Lower lobe of right lung (tissue), 2 donors: ENCODE measurements around the gene LGALS9B. TPM values are rescaled to one million over a fixed set of nuclear protein-coding genes. Genes with fewer than 3 reads are reported as not detected.
"Not testable (repeated sequence)": the region's sequence is repeated elsewhere in the genome, so short reads cannot be mapped to it uniquely, and the experiment has no call there.

Source experiments
- ATAC-seq, 2 donors: fragments of 200-7000 bp; cut with Tn5 transposase; one replicate each; pipeline ENCODE4 v1.9.1; 2020 to 2022; ENCODE audit warnings: mild to moderate bottlenecking in 2 of 2, moderate library complexity in 2 of 2
- DNase-seq: peaks from one replicate; pipeline ENCODE4 v3.0.0-alpha.2; 2020
- H3K27ac ChIP-seq: fragments of 200-600 bp; one replicate; pipeline ENCODE4 v1.8.0; 2022
- H3K27me3 ChIP-seq: fragments of 200-600 bp; one replicate; pipeline ENCODE4 v1.8.0; 2022; ENCODE audit warnings: low read depth
- H3K36me3 ChIP-seq: fragments of 200-600 bp; one replicate; pipeline ENCODE4 v1.8.0; 2022; ENCODE audit warnings: mild to moderate bottlenecking
- H3K4me1 ChIP-seq: fragments of 200-600 bp; one replicate; pipeline ENCODE4 v1.8.0; 2022
- H3K4me3 ChIP-seq: fragments of 200-600 bp; one replicate; pipeline ENCODE4 v1.8.0; 2022; ENCODE audit warnings: mild to moderate bottlenecking
- H3K9me3 ChIP-seq: fragments of 200-600 bp; one replicate; pipeline ENCODE4 v1.8.0; 2022
- intact Hi-C: fragments of 100-400 bp; cut with DNase I; formaldehyde crosslinking; loops from one replicate; pipeline ENCODE4 v1.11.0; 2022
- long read RNA-seq: library from polyadenylated mRNA; unstranded; transcript quantifications from one replicate; pipeline ENCODE4 v2.0.0, GENCODE V29; 2021
- total RNA-seq: library from RNA; stranded (reverse); fragmentation: NEBNext Ultra II Directional; extraction: Animal tissue kit (Norgen Biotek cat#: 25700); gene quantifications from one replicate; pipeline ENCODE4 v1.2.1, GENCODE V29; 2021
- donor health status: DM: no; HTN: yes; CAD: no; lungs with severe emphysema.

Gene LGALS9B
- not detected for total RNA-seq
- long read RNA-seq: 0 reads

- H3K36me3 ChIP-seq, H3K27me3 ChIP-seq, DNase-seq, H3K27ac ChIP-seq, H3K4me1 ChIP-seq, intact Hi-C loops, H3K4me3 ChIP-seq, H3K9me3 ChIP-seq: not testable (repeated sequence)
- peak; percentile 62 to 69 for ATAC-seq
Measured at GRCh38 chr17:20467447-20467846, at the start of gene LGALS9B. Gene LGALS9B, minus strand, starts transcription at chr17:20467539. Its CDS starts 69 bp downstream, at chr17:20467470.

- DNase-seq, H3K36me3 ChIP-seq, intact Hi-C loops, H3K4me1 ChIP-seq, H3K9me3 ChIP-seq, H3K4me3 ChIP-seq, H3K27ac ChIP-seq, H3K27me3 ChIP-seq, ATAC-seq: not testable (repeated sequence)
Measured at GRCh38 chr17:20516986-20517385, 49.6 kb upstream of the LGALS9B start.

GRCh38 chr17:20515099-20515498, 47.8 kb upstream of the LGALS9B start:
- H3K4me1 ChIP-seq, H3K27me3 ChIP-seq, H3K4me3 ChIP-seq, DNase-seq, intact Hi-C loops, H3K36me3 ChIP-seq, H3K27ac ChIP-seq, ATAC-seq, H3K9me3 ChIP-seq: not testable (repeated sequence)

DNA sequence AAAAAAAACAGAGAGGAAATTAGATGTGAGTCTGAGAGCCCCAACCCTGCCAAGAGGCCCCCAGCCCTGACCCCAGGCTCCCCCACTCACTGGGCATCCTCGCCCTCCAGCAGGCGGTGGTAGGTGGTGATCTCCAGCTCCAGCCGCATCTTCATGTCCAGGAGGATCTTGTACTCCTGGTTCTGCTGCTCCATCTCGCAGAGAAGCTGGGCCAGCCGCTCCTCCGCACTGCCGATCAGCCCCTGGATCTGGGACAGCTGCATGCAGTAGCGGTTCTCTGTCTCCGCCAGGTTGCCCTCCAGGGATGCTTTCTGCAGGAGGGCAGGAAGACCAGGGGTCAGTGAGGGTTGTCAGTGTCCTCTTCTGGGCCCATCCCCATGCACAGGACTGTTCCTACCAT, 46.2 kb upstream of the LGALS9B start:
- H3K4me3 ChIP-seq, intact Hi-C loops, DNase-seq, H3K4me1 ChIP-seq, H3K27me3 ChIP-seq, H3K27ac ChIP-seq, ATAC-seq, H3K9me3 ChIP-seq, H3K36me3 ChIP-seq: not testable (repeated sequence)

DNA sequence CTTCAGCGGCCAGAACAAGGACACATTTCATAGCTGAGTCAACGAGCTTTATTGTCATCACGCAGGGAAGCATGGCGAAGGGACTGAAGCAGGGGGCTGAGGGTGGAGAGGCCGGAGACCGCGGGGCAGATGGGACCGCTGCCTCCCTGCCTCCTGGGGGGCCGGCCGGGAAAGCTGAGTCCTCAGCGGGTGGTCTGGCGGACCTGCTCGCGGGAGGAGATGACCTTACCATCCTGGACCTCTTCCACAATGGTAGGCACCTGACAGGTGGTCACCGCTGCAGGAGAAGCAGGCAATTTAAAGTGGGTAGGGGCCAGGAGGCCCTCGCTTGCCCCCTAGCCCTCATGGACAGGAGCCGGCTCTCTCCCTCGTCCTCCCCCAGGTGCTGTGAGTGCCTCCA, 45.0 kb upstream of the LGALS9B start:
- H3K4me1 ChIP-seq, intact Hi-C loops, DNase-seq, H3K27ac ChIP-seq, H3K27me3 ChIP-seq, H3K4me3 ChIP-seq, H3K9me3 ChIP-seq, H3K36me3 ChIP-seq: not testable (repeated sequence)
- ATAC-seq: peak in 1 of 2 donors; percentile 51

DNA sequence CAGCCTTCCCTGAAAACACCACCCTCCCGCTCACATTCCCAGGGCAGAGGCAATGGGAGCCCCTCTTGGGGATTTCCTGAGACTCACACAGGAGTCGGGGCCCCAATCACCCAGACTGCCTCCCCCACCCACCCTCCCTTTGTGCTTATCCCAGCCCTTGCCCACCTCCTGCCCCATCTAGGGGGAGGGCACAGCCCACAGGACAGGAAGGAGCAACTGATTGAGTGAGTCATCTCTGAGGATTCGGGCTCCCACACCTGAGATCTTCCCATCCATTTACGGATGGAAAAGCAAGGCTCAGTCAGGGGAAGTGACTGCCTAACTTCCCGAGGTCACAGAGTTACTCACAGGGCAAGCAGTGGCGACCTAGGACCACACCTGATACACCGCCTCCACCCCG, 44.4 kb upstream of the LGALS9B start:
- H3K27me3 ChIP-seq, H3K9me3 ChIP-seq, ATAC-seq, H3K4me1 ChIP-seq, H3K4me3 ChIP-seq, H3K27ac ChIP-seq, intact Hi-C loops, DNase-seq, H3K36me3 ChIP-seq: not testable (repeated sequence)

DNA sequence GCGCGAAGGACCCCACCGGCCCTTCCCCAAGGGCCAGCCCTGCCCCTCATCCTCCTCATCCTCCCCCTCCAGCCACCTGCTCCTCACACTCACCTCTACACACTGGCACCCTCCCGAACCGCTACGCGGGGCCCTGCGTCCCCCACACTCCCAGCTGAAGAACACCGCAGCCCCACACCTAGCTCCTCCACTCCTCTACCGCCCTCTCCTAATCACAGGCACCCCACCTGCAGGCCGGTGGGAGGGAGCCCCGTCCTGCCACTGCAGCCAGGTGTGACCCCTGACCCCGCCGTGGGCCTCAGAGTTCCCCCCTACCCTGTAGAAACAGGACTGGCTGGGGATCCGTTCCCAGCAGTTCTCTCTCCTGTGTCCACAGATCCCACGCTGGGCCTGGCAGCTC, 38.0 kb upstream of the LGALS9B start:
- peak in 1 of 2 donors; percentile 28 for ATAC-seq
- intact Hi-C loops, H3K27ac ChIP-seq, H3K9me3 ChIP-seq, H3K4me3 ChIP-seq, H3K4me1 ChIP-seq, DNase-seq, H3K27me3 ChIP-seq, H3K36me3 ChIP-seq: not testable (repeated sequence)

DNA sequence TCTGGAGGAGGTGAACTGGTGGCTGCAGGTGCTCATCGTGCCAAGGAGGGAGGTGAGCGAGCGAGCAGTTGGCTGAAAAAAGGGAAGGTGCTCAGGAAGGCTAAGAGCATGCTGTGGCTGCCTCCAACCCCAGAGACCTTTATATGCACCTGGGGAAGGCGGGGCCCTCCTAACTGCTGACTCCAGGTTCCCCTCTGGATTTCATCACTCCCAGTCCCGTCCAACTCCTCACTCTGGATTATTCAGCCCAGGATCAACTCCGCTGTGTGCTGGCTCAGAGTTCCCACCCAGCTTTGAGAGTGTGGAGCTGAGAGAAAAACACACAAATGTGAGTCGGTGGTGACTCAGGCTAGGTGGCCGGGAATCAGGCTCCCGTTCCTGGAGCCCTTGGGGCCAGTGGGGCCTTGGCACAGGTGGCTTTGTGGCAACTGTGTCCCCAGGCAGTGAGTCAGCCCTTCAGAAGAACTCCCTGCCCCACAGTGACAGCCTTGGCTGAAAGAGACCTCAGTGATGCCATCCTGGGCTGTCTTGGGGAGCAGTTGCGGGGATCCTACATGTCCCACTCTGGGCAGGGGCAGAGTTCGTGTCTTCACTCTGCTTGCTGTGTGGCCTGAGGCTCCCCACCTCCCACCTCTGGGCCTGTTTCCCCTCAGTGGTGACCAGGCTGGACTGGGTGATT, 37.2 kb upstream of the LGALS9B start:
- peak; percentile 63 to 79 for ATAC-seq
- H3K36me3 ChIP-seq, H3K9me3 ChIP-seq, H3K4me1 ChIP-seq, H3K4me3 ChIP-seq, DNase-seq, intact Hi-C loops, H3K27ac ChIP-seq, H3K27me3 ChIP-seq: not testable (repeated sequence)

- DNase-seq, H3K27me3 ChIP-seq, H3K4me1 ChIP-seq, intact Hi-C loops, H3K4me3 ChIP-seq, H3K27ac ChIP-seq, ATAC-seq, H3K9me3 ChIP-seq, H3K36me3 ChIP-seq: not testable (repeated sequence)
Measured at GRCh38 chr17:20501896-20502295, 34.6 kb upstream of the LGALS9B start.

GRCh38 chr17:20500346-20500745, 33.0 kb upstream of the LGALS9B start:
- not testable (repeated sequence) for H3K9me3 ChIP-seq

GRCh38 chr17:20495420-20495819, 28.1 kb upstream of the LGALS9B start:
- DNase-seq, H3K9me3 ChIP-seq, H3K36me3 ChIP-seq, H3K27ac ChIP-seq, intact Hi-C loops, H3K4me3 ChIP-seq, H3K27me3 ChIP-seq, H3K4me1 ChIP-seq, ATAC-seq: not testable (repeated sequence)

More at GRCh38 chr17:20500346-20500745, 33.0 kb upstream of the LGALS9B start:
- H3K4me1 ChIP-seq, H3K27ac ChIP-seq, H3K4me3 ChIP-seq, DNase-seq, ATAC-seq, intact Hi-C loops, H3K36me3 ChIP-seq, H3K27me3 ChIP-seq: not testable (repeated sequence)

DNA sequence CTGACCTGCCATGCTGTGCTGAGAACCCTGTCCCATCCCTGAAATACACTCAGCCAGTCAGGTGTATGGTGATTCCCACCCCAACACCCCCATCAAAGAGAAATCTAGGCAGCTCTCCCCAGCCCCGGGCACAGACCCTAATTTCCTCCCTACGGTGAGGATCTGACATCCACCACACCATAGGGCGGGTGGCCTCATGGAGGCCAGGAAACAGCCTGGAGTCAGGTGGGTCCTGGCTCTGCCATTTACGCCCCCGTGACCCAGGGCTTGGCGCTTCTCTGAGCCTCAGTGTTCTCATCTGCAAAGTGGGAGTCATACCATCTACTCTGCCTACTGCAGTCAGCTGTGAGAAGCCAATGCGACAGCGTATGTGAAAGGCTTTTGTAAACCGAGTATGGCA, 27.4 kb upstream of the LGALS9B start:
- ATAC-seq: peak in 1 of 2 donors; percentile 19
- H3K9me3 ChIP-seq, H3K4me3 ChIP-seq, H3K27me3 ChIP-seq, H3K36me3 ChIP-seq, DNase-seq, intact Hi-C loops, H3K27ac ChIP-seq, H3K4me1 ChIP-seq: not testable (repeated sequence)

GRCh38 chr17:20494147-20494546, 26.8 kb upstream of the LGALS9B start:
- H3K27ac ChIP-seq, H3K9me3 ChIP-seq, H3K27me3 ChIP-seq, intact Hi-C loops, H3K4me3 ChIP-seq, DNase-seq, H3K4me1 ChIP-seq, ATAC-seq, H3K36me3 ChIP-seq: not testable (repeated sequence)

DNA sequence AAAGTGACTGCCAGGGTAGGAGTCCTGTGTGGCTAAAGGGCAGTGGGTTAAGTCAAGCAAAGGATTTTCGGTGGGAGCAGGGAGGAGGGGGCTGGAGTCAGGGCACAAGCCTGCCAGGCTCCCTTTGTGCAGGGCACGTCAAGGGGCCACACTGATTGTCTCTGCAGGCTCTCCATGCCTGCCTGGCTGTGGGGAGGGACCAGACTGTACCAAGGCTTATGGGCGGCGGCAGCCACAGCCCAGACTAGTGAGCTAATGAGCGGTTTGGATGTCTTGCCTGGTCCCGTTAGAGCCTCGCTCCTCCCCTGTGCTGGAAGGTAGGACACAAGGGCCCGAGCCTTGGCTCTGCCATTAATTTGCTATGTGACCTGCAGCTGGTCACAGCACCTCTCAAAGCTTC, 25.6 kb upstream of the LGALS9B start:
- ATAC-seq, H3K9me3 ChIP-seq, H3K27ac ChIP-seq, intact Hi-C loops, H3K36me3 ChIP-seq, H3K4me1 ChIP-seq, DNase-seq, H3K4me3 ChIP-seq, H3K27me3 ChIP-seq: not testable (repeated sequence)
